PC-9 (cell line): Measurements from ENCODE around the gene CCL7.

ENCODE experiments used
- EZH2 ChIP-seq: fragments of 200-600 bp; sonication (generic); IDR thresholded peaks from 2 replicates; pipeline ENCODE4 v1.8.0; 2017; ENCODE audit warnings: antibody characterized with exemption, low read depth
- TF ChIP-seq, protein P1 (sequence below): fragments of 200-600 bp; sonication (generic); conservative IDR thresholded peaks from 2 replicates; pipeline ENCODE4 v1.6.1; 2017; ENCODE audit warnings: mixed run types, antibody characterized with exemption, mild to moderate bottlenecking, moderate library complexity

DNA sequence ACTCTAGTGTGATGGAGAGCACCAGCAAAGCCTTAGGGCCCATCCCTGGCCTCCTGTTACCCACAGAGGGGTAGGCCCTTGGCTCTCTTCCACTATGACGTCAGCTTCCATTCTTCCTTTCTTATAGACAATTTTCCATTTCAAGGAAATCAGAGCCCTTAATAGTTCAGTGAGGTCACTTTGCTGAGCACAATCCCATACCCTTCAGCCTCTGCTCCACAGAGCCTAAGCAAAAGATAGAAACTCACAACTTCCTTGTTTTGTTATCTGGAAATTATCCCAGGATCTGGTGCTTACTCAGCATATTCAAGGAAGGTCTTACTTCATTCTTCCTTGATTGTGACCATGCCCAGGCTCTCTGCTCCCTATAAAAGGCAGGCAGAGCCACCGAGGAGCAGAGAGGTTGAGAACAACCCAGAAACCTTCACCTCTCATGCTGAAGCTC, 49.0 kb downstream of the CCL7 start, which contains the start of gene CCL8:
- TF ChIP-seq, protein P1, sequence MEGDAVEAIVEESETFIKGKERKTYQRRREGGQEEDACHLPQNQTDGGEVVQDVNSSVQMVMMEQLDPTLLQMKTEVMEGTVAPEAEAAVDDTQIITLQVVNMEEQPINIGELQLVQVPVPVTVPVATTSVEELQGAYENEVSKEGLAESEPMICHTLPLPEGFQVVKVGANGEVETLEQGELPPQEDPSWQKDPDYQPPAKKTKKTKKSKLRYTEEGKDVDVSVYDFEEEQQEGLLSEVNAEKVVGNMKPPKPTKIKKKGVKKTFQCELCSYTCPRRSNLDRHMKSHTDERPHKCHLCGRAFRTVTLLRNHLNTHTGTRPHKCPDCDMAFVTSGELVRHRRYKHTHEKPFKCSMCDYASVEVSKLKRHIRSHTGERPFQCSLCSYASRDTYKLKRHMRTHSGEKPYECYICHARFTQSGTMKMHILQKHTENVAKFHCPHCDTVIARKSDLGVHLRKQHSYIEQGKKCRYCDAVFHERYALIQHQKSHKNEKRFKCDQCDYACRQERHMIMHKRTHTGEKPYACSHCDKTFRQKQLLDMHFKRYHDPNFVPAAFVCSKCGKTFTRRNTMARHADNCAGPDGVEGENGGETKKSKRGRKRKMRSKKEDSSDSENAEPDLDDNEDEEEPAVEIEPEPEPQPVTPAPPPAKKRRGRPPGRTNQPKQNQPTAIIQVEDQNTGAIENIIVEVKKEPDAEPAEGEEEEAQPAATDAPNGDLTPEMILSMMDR = no peak
- no peak for TF ChIP-seq EZH2
